Kidney capillary endothelial cell (primary cell): ENCODE results near the gene RREB1.

Source experiments
- DNase-seq: peaks from one replicate; pipeline ENCODE4 v3.0.0-alpha.2; 2018; ENCODE audit warnings: low spot score

RREB1 gene

DNA sequence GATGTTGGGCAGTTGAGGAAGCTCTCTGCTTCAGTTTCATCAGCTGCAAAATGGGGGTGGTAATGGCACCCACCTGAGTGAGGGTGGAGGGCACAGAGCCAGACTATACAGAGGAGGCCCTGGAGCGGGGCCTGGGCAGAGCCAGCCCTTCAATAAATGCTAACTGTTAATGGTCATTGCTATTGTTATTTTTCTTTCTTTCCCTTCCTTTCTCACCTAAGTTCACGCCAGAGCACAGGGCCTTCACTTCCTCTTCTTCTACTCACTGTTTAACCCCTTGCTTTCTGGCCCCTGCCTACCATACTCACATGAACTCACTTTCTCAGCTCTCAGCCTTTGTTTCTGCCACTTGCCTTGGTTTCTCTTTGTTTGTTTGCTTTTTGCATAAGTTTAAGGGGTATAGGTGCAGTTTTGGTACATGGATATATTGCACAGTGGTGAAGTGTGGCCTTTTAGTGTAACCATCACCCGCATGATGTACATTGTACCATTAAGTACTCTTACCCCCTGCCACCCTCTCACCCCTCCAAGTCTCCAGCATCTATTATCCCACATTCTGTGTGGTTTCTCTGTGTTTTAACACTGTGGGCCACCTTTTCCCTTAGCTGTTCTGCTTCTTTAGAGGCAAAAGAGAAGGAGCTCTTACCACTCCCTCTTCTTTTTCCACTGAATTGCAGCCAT lies 7.5 kb upstream of the RREB1 start:
- DNase-seq, result no peak

DNA sequence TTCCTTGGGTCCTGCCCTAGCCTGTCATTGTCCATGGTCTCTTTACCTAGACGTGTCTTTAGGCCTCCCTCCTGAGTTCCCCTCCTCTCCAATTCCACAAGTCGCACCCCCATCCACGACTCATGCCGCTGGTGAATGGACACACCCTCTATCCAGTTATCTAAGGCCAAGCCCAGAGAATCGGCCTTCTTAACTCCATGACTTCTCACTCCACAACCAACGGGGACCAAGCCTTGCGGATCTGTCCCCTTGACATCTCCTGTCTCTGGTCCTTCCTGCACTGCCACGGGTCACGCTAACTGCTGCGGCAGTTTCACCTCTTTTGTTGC lies 7.0 kb upstream of the RREB1 start:
- no peak for DNase-seq

- no peak for DNase-seq
Measured at GRCh38 chr6:7101290-7101689, 6.5 kb upstream of the RREB1 start.

GRCh38 chr6:7104752-7105151 lies 3.0 kb upstream of the RREB1 start:
- no peak for DNase-seq

DNA sequence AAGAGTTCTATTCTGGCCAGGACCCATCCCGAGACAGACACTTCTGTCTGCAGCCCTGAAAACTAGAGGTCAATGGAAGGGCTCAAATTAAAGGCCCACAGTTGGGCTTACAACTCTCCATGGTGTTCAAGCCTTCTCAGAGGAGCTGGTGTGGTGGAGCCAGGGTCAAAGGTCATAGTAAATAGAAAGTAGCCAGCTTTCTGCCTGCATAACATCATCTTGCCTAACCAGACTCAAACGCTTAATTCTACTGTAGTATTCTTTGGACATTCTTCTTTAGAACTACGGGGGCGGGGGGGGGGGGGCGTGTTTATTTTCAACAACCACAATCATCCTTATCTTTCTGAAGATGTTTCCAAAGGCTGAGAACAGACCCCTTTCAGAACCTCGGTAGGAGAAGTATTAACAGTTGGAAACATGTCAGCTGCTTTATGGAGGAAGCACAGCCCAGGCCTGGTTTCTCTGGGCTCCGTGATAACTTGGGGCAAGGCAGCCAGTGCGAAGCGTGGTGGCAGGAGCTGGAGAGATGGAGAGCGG lies 1.5 kb upstream of the RREB1 start:
- no peak for DNase-seq

- no peak for DNase-seq
Measured at GRCh38 chr6:7106752-7107577, 796 bp upstream of the RREB1 start.

- DNase-seq, result peak; percentile 45
Measured at GRCh38 chr6:7108196-7108963, 619 bp downstream of the RREB1 start.

GRCh38 chr6:7108964-7109836 lies 1.4 kb downstream of the RREB1 start:
- peak; percentile 47 for DNase-seq

- DNase-seq, result no peak
Measured at GRCh38 chr6:7110092-7110792, 2.5 kb downstream of the RREB1 start.

GRCh38 chr6:7111095-7111690 lies 3.4 kb downstream of the RREB1 start:
- no peak for DNase-seq

DNA sequence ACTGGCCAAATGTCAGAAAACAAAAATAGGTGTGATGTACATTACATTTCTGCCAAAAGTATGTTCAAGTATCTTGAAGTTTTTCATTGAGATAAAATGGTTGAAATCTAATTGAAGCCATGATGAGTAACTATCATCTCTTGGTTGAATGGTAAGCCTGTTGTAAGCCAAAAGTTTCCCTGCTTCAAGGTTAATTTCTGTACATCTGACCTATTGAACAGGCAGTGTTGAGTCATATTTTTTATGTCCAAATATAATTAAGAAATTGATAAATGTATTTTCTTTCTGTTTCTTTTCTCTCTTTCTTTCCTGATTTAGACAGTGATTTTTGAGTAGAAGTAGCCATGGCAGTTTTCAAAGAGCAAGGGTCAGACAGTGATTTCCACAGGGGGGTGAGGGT lies 4.4 kb downstream of the RREB1 start:
- no peak for DNase-seq

GRCh38 chr6:7112741-7113313 lies 5.1 kb downstream of the RREB1 start:
- no peak for DNase-seq

DNA sequence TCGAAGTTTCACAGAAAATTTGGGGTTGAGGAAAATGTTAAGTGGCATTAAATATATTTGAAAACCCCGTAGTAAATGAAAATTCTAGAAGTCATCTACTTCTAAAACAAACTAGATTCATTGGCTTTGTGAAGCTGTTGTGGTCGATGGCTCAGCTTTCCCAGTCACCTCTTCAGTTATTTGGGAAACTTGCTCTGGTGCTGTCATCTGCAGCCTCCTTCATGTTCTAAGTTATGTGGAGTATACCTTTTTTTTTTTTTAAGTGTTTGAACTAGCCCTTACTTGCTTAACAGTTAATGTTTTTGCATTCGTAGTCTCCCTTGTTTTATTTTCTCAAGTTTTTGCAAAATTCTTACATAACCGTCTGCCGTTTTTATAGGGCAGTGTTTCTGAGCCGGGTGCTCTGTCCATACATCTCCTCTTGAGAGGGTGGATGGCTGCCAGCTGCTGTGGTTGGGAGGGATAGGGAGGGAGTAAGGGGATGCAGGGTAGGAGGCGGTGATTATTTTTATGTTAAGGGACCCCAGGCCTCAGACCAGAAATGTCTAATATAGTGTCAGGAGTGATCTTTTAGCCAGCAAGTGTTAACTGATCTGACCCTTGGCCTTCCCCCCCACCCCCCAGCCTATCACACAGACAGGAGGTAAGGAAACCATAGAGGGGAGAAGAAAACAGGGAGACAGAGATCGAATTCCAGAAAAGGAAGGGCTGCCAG lies 7.1 kb downstream of the RREB1 start:
- DNase-seq, result no peak

DNA sequence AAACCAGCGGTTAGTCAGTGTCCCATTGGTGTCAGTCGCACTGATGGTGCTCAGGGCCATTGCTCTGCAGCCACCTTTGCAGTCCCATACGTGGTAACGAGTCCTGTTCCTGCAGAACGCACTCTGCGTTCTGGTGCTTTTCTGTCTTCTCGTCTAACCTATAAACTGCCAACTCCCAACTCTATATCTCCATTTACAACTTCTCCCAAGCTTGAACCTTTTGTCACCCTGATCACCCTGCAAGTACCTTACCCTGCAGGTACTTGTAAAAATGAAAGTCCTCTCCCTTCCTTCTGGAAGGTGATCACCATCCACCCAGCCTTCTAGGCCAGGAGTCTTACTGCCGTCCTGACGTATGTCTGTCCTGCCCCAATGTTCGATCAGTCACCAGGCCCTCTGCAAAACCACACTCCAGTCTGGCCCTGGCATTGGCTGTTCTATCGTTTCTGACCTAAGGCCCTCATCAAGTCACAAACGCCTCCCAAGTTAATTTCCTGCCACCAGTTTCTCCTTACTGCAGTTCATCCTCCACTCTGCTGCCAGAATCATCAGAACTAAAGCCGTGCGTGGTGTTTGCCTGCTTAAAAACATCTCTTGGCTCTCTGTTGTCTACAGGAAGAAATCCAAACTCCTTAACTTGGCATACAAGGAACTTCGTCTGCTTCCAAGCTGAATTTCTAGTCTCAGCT lies 7.9 kb downstream of the RREB1 start:
- no peak for DNase-seq

GRCh38 chr6:7119272-7119801 lies 11.6 kb downstream of the RREB1 start:
- DNase-seq, result no peak

DNA sequence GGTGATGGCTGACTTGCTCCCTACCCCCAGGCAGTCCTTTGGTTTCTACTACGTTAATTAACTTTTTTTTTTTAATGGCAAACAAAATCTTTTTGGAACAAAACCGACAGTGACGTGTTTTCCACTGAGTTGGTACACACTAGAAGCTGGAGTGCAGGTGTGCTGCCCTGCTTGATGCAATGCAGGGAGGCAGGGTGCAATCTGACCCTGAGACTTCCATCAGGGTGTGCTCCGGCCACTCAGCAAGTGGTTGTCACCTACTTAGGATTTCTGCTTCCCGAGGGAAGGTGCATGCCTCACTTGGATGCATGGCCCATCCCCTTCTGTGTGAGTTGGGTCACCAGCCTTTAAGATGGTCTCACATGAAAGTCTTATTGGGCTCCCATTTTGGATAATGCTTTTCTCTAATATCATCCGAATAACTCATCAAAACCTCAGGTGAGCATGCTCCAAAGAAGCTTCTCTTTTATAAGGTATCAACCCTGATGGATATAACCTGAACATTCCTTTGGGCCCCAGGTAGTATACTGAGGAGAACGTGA lies 14.0 kb downstream of the RREB1 start:
- no peak for DNase-seq

GRCh38 chr6:7122684-7123083 lies 14.9 kb downstream of the RREB1 start:
- no peak for DNase-seq

GRCh38 chr6:7124114-7124513 lies 16.4 kb downstream of the RREB1 start:
- no peak for DNase-seq

DNA sequence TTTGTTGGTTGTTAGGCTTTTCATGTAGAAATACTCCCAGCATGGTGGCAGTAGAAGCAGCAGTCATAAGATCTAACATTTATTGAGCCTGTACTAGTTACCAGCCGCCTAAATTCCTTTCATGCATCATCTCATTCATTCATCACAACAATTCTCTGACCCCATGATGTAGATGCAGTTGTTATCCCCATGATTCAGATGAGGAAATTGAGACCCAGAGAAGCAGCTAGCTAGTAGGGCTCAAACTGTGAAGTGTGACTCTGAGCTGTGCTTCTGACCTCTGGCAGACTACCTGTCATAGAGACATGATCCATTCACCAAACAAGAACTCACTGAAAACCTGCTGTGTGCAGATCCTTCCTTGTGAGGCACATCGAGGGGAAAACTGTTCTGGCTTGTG lies 16.9 kb downstream of the RREB1 start:
- no peak for DNase-seq
